Astrocyte (in vitro differentiated cells and primary cell): ENCODE measurements around the gene TRMT1. TPM values are rescaled to one million over a fixed set of nuclear protein-coding genes. Genes with fewer than 3 reads are reported as not detected.
A peak's percentile ranks its signal among the peaks of the same experiment; 100 is the strongest.

Experiments
- DNase-seq: peaks from one replicate; pipeline ENCODE4 v3.0.0-alpha.2; 2010; ENCODE audit warnings: low read depth
- FAIRE-seq: peaks from 2 replicates; lab custom pipeline; 2011; peaks lifted over from hg19 to GRCh38; lab: Jason Lieb, UNC
- H2AFZ ChIP-seq: 2 replicates; pipeline ENCODE4 v1.6.0; 2012; ENCODE audit warnings: low read depth, low read length, inconsistent platforms
- H3K27ac ChIP-seq: 2 replicates; pipeline ENCODE4 v1.5.1; 2011; ENCODE audit warnings: low read depth, low read length, inconsistent platforms
- H3K27me3 ChIP-seq: 2 replicates; pipeline ENCODE4 v1.6.0; 2011; ENCODE audit warnings: low read length, inconsistent platforms; ENCODE audit not compliant: insufficient read depth
- H3K36me3 ChIP-seq: 2 replicates; pipeline ENCODE4 v1.5.1; 2011; ENCODE audit warnings: low read length, inconsistent platforms; ENCODE audit not compliant: insufficient read depth
- H3K4me1 ChIP-seq: 2 replicates; pipeline ENCODE4 v1.5.1; 2011; ENCODE audit warnings: low read length, inconsistent platforms; ENCODE audit not compliant: insufficient read depth
- H3K4me2 ChIP-seq: 2 replicates; pipeline ENCODE4 v1.6.0; 2012; ENCODE audit warnings: low read length, inconsistent platforms
- H3K4me3 ChIP-seq: 2 replicates; pipeline ENCODE4 v1.5.1; 2011; ENCODE audit warnings: low read depth, mild to moderate bottlenecking, low read length, inconsistent platforms; ENCODE audit not compliant: insufficient read depth
- H3K79me2 ChIP-seq: 2 replicates; pipeline ENCODE4 v1.6.0; 2012; ENCODE audit warnings: mild to moderate bottlenecking, low read length, inconsistent platforms; ENCODE audit not compliant: insufficient read depth
- H3K9ac ChIP-seq: 2 replicates; pipeline ENCODE4 v1.6.0; 2012; ENCODE audit warnings: mild to moderate bottlenecking, low read length, inconsistent platforms
- H3K9me3 ChIP-seq: 2 replicates; pipeline ENCODE4 v1.5.1; 2012; ENCODE audit warnings: low read depth, mild to moderate bottlenecking, low read length, inconsistent platforms; ENCODE audit not compliant: insufficient read depth
- H4K20me1 ChIP-seq: 2 replicates; pipeline ENCODE4 v1.6.0; 2012; ENCODE audit warnings: low read length, inconsistent platforms; ENCODE audit not compliant: insufficient read depth
- H3K27ac Mint-ChIP-seq: one replicate; pipeline ENCODE4 v1.8.0; 2021; ENCODE audit warnings: mild to moderate bottlenecking, mixed read lengths; ENCODE audit not compliant: unreplicated experiment
- H3K27me3 Mint-ChIP-seq: one replicate; pipeline ENCODE4 v1.8.0; 2021; ENCODE audit warnings: low read depth, mixed read lengths; ENCODE audit not compliant: unreplicated experiment
- H3K36me3 Mint-ChIP-seq: one replicate; pipeline ENCODE4 v1.8.0; 2021; ENCODE audit warnings: low read depth, mixed read lengths; ENCODE audit not compliant: unreplicated experiment
- H3K4me1 Mint-ChIP-seq: one replicate; pipeline ENCODE4 v1.8.0; 2021; ENCODE audit warnings: low read depth, mixed read lengths; ENCODE audit not compliant: unreplicated experiment
- H3K4me3 Mint-ChIP-seq: one replicate; pipeline ENCODE4 v1.8.0; 2021; ENCODE audit warnings: mild to moderate bottlenecking, moderate library complexity, mixed read lengths; ENCODE audit not compliant: unreplicated experiment
- H3K9me3 Mint-ChIP-seq: one replicate; pipeline ENCODE4 v1.8.0; 2021; ENCODE audit warnings: mild to moderate bottlenecking, mixed read lengths; ENCODE audit not compliant: unreplicated experiment
- EZH2 ChIP-seq: IDR thresholded peaks from 2 replicates; pipeline ENCODE4 v1.6.1; 2012; ENCODE audit warnings: mild to moderate bottlenecking, low read length, inconsistent platforms; ENCODE audit not compliant: insufficient read depth
- total RNA-seq: library from RNA; stranded (reverse); gene quantifications from 2 replicates; pipeline ENCODE4 v1.2.1, GENCODE V29; 2021
- TF ChIP-seq, protein P1 (sequence below): IDR thresholded peaks from 2 replicates; pipeline ENCODE4 v1.5.1; 2011; ENCODE audit warnings: low read depth, mild to moderate bottlenecking, inconsistent platforms, low read length, moderate library complexity; ENCODE audit not compliant: insufficient read depth

Gene TRMT1
- total RNA-seq, 1 donor from 2014 or later: 43.3 TPM

DNA sequence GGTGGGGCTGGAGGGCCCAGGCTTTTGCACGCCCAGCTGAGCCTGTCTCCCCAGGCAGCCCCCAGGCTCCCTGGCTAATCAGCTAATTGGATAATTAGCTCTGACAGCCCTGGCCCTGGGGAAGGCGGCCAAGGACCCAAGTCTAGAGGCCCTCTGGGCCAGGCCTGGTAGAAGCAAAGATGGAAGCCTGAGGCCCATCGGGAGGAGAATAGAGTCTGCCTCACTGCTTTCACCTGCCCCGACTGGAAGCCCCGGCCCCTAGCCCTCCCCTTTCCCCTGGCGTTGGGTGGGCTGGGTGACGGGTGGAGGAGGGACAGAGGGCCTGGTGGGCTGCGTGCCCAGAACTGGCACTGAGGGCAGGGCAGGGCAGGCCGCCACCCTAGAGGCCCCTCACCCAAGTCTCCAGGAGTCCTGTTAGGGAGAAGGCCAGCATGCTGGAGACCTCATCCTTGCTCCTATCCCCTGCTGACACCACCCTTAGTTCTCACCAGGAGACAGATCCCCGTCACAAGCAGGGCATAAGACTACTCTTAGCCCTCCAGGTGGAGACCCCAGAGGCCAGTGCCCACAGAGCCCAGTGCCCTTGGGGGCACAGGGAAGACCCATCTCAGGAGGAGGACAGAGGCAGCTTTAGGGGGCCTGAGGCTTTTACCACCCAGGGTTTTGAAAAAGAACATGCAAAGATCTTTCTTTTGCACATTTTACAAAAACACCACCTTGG lies 25.9 kb downstream of the TRMT1 start:
- H3K9me3 ChIP-seq: no peaks in the 10 kb centered on the region
- no peak overlapping the region for H2AFZ ChIP-seq
- Mint-ChIP-seq H3K9me3 (no peaks in the 10 kb centered on the region), H3K27me3 (peaks cover 38% of the 10 kb centered on the region), H3K36me3 (peaks cover 6% of the 10 kb centered on the region), H3K4me3 (no peak overlapping the region), H3K4me1 (peaks cover 23% of the 10 kb centered on the region), H3K27ac (no peak overlapping the region)
- H3K36me3 ChIP-seq: peaks cover 2% of the 10 kb centered on the region
- TF ChIP-seq, protein P1, sequence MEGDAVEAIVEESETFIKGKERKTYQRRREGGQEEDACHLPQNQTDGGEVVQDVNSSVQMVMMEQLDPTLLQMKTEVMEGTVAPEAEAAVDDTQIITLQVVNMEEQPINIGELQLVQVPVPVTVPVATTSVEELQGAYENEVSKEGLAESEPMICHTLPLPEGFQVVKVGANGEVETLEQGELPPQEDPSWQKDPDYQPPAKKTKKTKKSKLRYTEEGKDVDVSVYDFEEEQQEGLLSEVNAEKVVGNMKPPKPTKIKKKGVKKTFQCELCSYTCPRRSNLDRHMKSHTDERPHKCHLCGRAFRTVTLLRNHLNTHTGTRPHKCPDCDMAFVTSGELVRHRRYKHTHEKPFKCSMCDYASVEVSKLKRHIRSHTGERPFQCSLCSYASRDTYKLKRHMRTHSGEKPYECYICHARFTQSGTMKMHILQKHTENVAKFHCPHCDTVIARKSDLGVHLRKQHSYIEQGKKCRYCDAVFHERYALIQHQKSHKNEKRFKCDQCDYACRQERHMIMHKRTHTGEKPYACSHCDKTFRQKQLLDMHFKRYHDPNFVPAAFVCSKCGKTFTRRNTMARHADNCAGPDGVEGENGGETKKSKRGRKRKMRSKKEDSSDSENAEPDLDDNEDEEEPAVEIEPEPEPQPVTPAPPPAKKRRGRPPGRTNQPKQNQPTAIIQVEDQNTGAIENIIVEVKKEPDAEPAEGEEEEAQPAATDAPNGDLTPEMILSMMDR: no peak
- TF ChIP-seq EZH2: no peak
- H3K27me3 ChIP-seq: no peaks in the 10 kb centered on the region
- DNase-seq (no peak), FAIRE-seq (no peak)
- peak overlapping the region; percentile 77 for H3K4me2 ChIP-seq
- peaks cover 14% of the 10 kb centered on the region for H4K20me1 ChIP-seq
- peaks cover 47% of the 10 kb centered on the region for H3K4me1 ChIP-seq
- peak overlapping the region; percentile 81 for H3K27ac ChIP-seq
- peak overlapping the region; percentile 83 for H3K9ac ChIP-seq
- peaks cover 10% of the 10 kb centered on the region for H3K79me2 ChIP-seq
- H3K4me3 ChIP-seq: no peak overlapping the region

DNA sequence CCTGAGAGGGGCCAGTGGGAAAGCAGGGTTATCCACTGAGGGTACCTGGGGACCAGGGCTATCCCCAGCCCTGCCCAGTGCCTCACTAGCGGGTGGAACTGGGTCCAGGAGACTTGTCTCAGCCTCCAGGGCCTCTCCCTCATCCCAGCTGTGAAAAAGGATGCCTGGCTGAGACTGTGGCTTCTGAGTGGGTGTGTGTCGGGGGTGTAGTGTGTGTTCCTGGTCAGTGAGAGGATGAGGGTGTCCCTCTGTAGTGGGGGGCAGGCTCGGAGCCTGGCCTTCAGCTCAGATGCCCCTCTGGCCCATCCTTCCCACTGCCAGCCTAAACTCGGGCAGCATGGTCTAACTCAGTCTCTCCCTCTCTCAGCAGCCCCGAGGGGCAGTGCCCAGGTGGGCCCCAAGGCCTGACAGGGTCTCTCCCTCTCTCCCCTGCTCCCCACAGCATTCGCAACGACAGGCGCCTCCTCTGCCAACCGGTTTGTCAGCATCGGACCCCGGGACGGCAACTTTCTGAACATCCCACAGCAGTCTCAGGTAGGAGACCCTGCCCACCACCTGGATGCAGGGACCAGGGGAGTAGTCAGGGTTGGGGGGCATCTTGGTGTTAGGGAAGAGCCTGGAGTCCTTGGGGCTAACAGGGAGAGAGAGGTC lies 26.6 kb downstream of the TRMT1 start:
- DNase-seq (no peak), FAIRE-seq (no peak)
- TF ChIP-seq EZH2: no peak
- TF ChIP-seq, protein P1: no peak
- Mint-ChIP-seq H3K27me3 (peaks cover 45% of the 10 kb centered on the region), H3K36me3 (peaks cover 10% of the 10 kb centered on the region), H3K4me3 (no peak overlapping the region), H3K27ac (no peak overlapping the region), H3K4me1 (peaks cover 26% of the 10 kb centered on the region), H3K9me3 (no peaks in the 10 kb centered on the region)
- H3K27me3 ChIP-seq: no peaks in the 10 kb centered on the region
- no peak overlapping the region for H3K4me3 ChIP-seq
- peaks cover 20% of the 10 kb centered on the region for H4K20me1 ChIP-seq
- H3K9ac ChIP-seq: peak overlapping the region; percentile 83
- H3K36me3 ChIP-seq: peaks cover 2% of the 10 kb centered on the region
- no peaks in the 10 kb centered on the region for H3K9me3 ChIP-seq
- H3K27ac ChIP-seq: peak overlapping the region; percentile 45
- peaks cover 47% of the 10 kb centered on the region for H3K4me1 ChIP-seq
- H3K79me2 ChIP-seq: peaks cover 14% of the 10 kb centered on the region
- no peak overlapping the region for H3K4me2 ChIP-seq
- H2AFZ ChIP-seq: no peak overlapping the region
